Gastroesophageal sphincter (tissue), 4 donors: ENCODE measurements around the gene GSTK1. TPM values are rescaled to one million over a fixed set of nuclear protein-coding genes. Genes with fewer than 3 reads are reported as not detected.

ENCODE experiments used
- ATAC-seq: fragments of 150-250 bp; one replicate; pipeline ENCODE4 v1.9.1; 2016; ENCODE audit warnings: mild to moderate bottlenecking, moderate library complexity
- H3K27ac ChIP-seq, 4 donors: fragments of 200-600 bp; sonication (generic) in 3 of 4; 1 replicate in 3 of 4; 2 replicates in 1 of 4; pipeline ENCODE4 v1.5.1; 2016 to 2019
- H3K27me3 ChIP-seq: fragments of 200-600 bp; sonication (generic); one replicate; pipeline ENCODE4 v1.5.1; 2019
- H3K36me3 ChIP-seq, 2 donors: fragments of 200-600 bp; sonication (generic); one replicate each; pipeline ENCODE4 v1.5.1; 2019; ENCODE audit warnings: control low read depth in 1 of 2
- H3K4me1 ChIP-seq, 3 donors: fragments of 200-600 bp; sonication (generic); 1 replicate in 2 of 3; 2 replicates in 1 of 3; pipeline ENCODE4 v1.5.1; 2016 to 2019; ENCODE audit warnings: control low read depth in 2 of 3
- H3K4me3 ChIP-seq, 2 donors: fragments of 200-600 bp; sonication (generic); one replicate each; pipeline ENCODE4 v1.5.1; 2019; ENCODE audit warnings: mild to moderate bottlenecking in 1 of 2, moderate library complexity in 1 of 2
- H3K9me3 ChIP-seq, 3 donors: fragments of 200-600 bp; sonication (generic); one replicate each; pipeline ENCODE4 v1.5.1; 2017 to 2019; ENCODE audit warnings: control low read depth in 2 of 3
- CTCF ChIP-seq, 4 experiments: fragments of 200-600 bp in 2 of 4; fragments of 450-650 bp in 2 of 4; sonication (generic) in 1 of 4; IDR thresholded peaks; one replicate each; pipeline ENCODE4 v1.5.1; 2017 to 2019; ENCODE audit warnings: antibody characterized with exemption in 4 of 4, mild to moderate bottlenecking in 2 of 4, moderate library complexity in 2 of 4
- EP300 ChIP-seq: sonication (generic); formaldehyde crosslinking; IDR thresholded peaks from one replicate; pipeline ENCODE4 v1.6.1; 2017; ENCODE audit warnings: antibody characterized with exemption, mild to moderate bottlenecking
- POLR2A ChIP-seq, 2 donors: fragments of 450-650 bp; IDR thresholded peaks; one replicate each; pipeline ENCODE4 v1.6.1; 2017; ENCODE audit warnings: antibody characterized with exemption in 2 of 2, mild to moderate bottlenecking in 2 of 2, moderate library complexity in 1 of 2
- POLR2AphosphoS5 ChIP-seq: sonication (generic); formaldehyde crosslinking; IDR thresholded peaks from one replicate; pipeline ENCODE4 v1.6.1; 2017; ENCODE audit warnings: antibody characterized with exemption
- WGBS, 2 donors: methylation state at CpG; one replicate each; pipeline ENCODE4 v1.1.5; 2018; ENCODE audit warnings: low coverage in 1 of 2; 5-methylcytosine and 5-hydroxymethylcytosine counted together
- total RNA-seq, 4 donors: library from RNA; depleted of rRNA; stranded (reverse); fragments of >200 nt; gene quantifications; one replicate each; pipeline ENCODE4 v1.1.0, GENCODE V29; 2016

Gene GSTK1
- total RNA-seq, 4 donors from 2014 or later, result 98.1 to 128 (median 120) TPM

- no peak overlapping the region for H3K4me3 ChIP-seq
Observed at GRCh38 chr7:143256325-143256724, 6.9 kb upstream of the GSTK1 start.

GRCh38 chr7:143256932-143257331 lies 6.3 kb upstream of the GSTK1 start:
- Histone ChIP-seq H3K4me1 (no peaks in the 10 kb centered on the region), H3K4me3 (no peak overlapping the region), H3K27me3 (no peaks in the 10 kb centered on the region), H3K27ac (no peak overlapping the region), H3K9me3 (no peaks in the 10 kb centered on the region), H3K36me3 (no peaks in the 10 kb centered on the region)
- no peak for TF ChIP-seq EP300
- TF ChIP-seq POLR2A (IDR thresholded peaks at IDR 0.05), result no peak
- TF ChIP-seq CTCF (IDR thresholded peaks at IDR 0.05), result no peak
- no peak for TF ChIP-seq POLR2AphosphoS5
- no peak for ATAC-seq
- 93 to 100% methylated on average over 4 of the region's 4 CpGs for WGBS, 2 donors

More at GRCh38 chr7:143256325-143256724, 6.9 kb upstream of the GSTK1 start:
- no peaks in the 10 kb centered on the region for H3K36me3 ChIP-seq
- no peaks in the 10 kb centered on the region for H3K4me1 ChIP-seq
- no peaks in the 10 kb centered on the region for H3K27me3 ChIP-seq
- TF ChIP-seq POLR2AphosphoS5 (no peak), POLR2A (IDR thresholded peaks at IDR 0.05) (no peak), EP300 (no peak), CTCF (IDR thresholded peaks at IDR 0.05) (no peak)
- ATAC-seq, result no peak
- WGBS, 2 donors, result 70 to 77% methylated on average over 3 of the region's 3 CpGs
- H3K27ac ChIP-seq, result no peak overlapping the region
- H3K9me3 ChIP-seq, result no peaks in the 10 kb centered on the region

GRCh38 chr7:143257501-143257900 lies 5.7 kb upstream of the GSTK1 start:
- no peak for ATAC-seq
- Histone ChIP-seq H3K4me1 (peaks cover 0 to 2% (median 0%) of the 10 kb centered on the region in 3 donors), H3K9me3 (no peaks in the 10 kb centered on the region), H3K27ac (no peak overlapping the region), H3K36me3 (no peaks in the 10 kb centered on the region), H3K4me3 (no peak overlapping the region), H3K27me3 (no peaks in the 10 kb centered on the region)
- 77 to 79% methylated on average over 5 of the region's 5 CpGs for WGBS, 2 donors
- TF ChIP-seq EP300, result no peak
- TF ChIP-seq CTCF (IDR thresholded peaks at IDR 0.05), result no peak
- TF ChIP-seq POLR2A (IDR thresholded peaks at IDR 0.05), result no peak
- TF ChIP-seq POLR2AphosphoS5, result no peak

- no peak for ATAC-seq
- TF ChIP-seq POLR2A (IDR thresholded peaks at IDR 0.05) (no peak), EP300 (no peak), POLR2AphosphoS5 (no peak), CTCF (IDR thresholded peaks at IDR 0.05) (no peak)
- WGBS, 2 donors, result 34 to 49% methylated on average over 2 of the region's 2 CpGs
- Histone ChIP-seq H3K36me3 (no peaks in the 10 kb centered on the region), H3K4me1 (peaks cover 0 to 7% (median 4%) of the 10 kb centered on the region in 3 donors), H3K27me3 (no peaks in the 10 kb centered on the region), H3K27ac (no peak overlapping the region), H3K9me3 (no peaks in the 10 kb centered on the region), H3K4me3 (no peak overlapping the region)
Observed at GRCh38 chr7:143258831-143259230, 4.4 kb upstream of the GSTK1 start.

- Histone ChIP-seq H3K4me1 (peaks cover 0 to 16% (median 14%) of the 10 kb centered on the region in 3 donors), H3K9me3 (no peaks in the 10 kb centered on the region), H3K36me3 (no peaks in the 10 kb centered on the region), H3K27ac (no peak overlapping the region), H3K4me3 (no peak overlapping the region), H3K27me3 (no peaks in the 10 kb centered on the region)
- TF ChIP-seq POLR2A (IDR thresholded peaks at IDR 0.05), result no peak
- no peak for TF ChIP-seq EP300
- TF ChIP-seq CTCF (IDR thresholded peaks at IDR 0.05), result no peak
- TF ChIP-seq POLR2AphosphoS5, result no peak
- WGBS, 2 donors, result 75 to 86% methylated on average over 2 of the region's 2 CpGs
- no peak for ATAC-seq
Observed at GRCh38 chr7:143259765-143260164, 3.5 kb upstream of the GSTK1 start.
